Right cardiac atrium (tissue), 5 donors: ENCODE measurements around the gene ANG. TPM values are rescaled to one million over a fixed set of nuclear protein-coding genes. Genes with fewer than 3 reads are reported as not detected.
A peak's percentile ranks its signal among the peaks of the same experiment; 100 is the strongest.
"Not testable (repeated sequence)": the region's sequence is repeated elsewhere in the genome, so short reads cannot be mapped to it uniquely, and the experiment has no call there.

Experiments used
- ATAC-seq, 2 donors: fragments of 200-7000 bp; cut with Tn5 transposase; one replicate each; pipeline versions ENCODE4 v1.8.0 to v1.9.1; 2020; ENCODE audit warnings: moderate library complexity in 2 of 2, mild to moderate bottlenecking in 1 of 2
- DNase-seq, 3 donors: peaks; one replicate each; pipeline ENCODE4 v3.0.0-alpha.2; 2020
- H3K27ac ChIP-seq: one replicate; pipeline ENCODE4 v1.5.1; 2013; ENCODE audit warnings: mild to moderate bottlenecking, low read length, control low read depth, moderate library complexity
- H3K27me3 ChIP-seq: one replicate; pipeline ENCODE4 v1.6.1; 2013; ENCODE audit not compliant: control insufficient read depth, insufficient read depth
- H3K4me1 ChIP-seq: one replicate; pipeline ENCODE4 v1.6.1; 2013; ENCODE audit warnings: low read length; ENCODE audit not compliant: control insufficient read depth, insufficient read depth
- H3K4me3 ChIP-seq: one replicate; pipeline ENCODE4 v1.5.1; 2013; ENCODE audit warnings: low read length, control low read depth
- H3K9me3 ChIP-seq: one replicate; pipeline ENCODE4 v1.6.1; 2013; ENCODE audit warnings: low read length; ENCODE audit not compliant: control insufficient read depth
- WGBS: extraction: QIAGEN DNeasy Blood & Tissue Kit; methylation state at CpG from one replicate; pipeline ENCODE4 v1.1.7; 2013; 5-methylcytosine and 5-hydroxymethylcytosine counted together
- intact Hi-C, 4 donors: fragments of 100-400 bp; cut with DNase I; formaldehyde crosslinking; loops; one replicate each; pipeline versions ENCODE4 v1.11.0 to v1.14.0; 2022 to 2023
- polyA plus RNA-seq: library from polyadenylated mRNA; stranded (reverse); fragments of 200-250 nt; gene quantifications from one replicate; pipeline ENCODE4 v1.2.3, GENCODE V29; 2013
- total RNA-seq, 4 donors: library from RNA; stranded (reverse); fragmentation: NEBNext Ultra II Directional; extraction: Animal tissue kit (Norgen Biotek cat#: 25700); gene quantifications; one replicate each; pipeline ENCODE4 v1.2.1, GENCODE V29; 2021
- donor health status: healthy with polysubstance abuse.
- donor health status: DM: no; HTN: yes; CAD: no.
- donor health status: DM: no; HTN: no; CAD: no.
- donor health status: DM: no; HTN: yes; CAD: no; lungs with severe emphysema.
- donor health status: DM: yes; HTN: yes; CAD: no.

The ANG gene
- total and polyA plus RNA-seq, 5 donors: 6.1 to 11.0 (median 7.7) TPM

DNA sequence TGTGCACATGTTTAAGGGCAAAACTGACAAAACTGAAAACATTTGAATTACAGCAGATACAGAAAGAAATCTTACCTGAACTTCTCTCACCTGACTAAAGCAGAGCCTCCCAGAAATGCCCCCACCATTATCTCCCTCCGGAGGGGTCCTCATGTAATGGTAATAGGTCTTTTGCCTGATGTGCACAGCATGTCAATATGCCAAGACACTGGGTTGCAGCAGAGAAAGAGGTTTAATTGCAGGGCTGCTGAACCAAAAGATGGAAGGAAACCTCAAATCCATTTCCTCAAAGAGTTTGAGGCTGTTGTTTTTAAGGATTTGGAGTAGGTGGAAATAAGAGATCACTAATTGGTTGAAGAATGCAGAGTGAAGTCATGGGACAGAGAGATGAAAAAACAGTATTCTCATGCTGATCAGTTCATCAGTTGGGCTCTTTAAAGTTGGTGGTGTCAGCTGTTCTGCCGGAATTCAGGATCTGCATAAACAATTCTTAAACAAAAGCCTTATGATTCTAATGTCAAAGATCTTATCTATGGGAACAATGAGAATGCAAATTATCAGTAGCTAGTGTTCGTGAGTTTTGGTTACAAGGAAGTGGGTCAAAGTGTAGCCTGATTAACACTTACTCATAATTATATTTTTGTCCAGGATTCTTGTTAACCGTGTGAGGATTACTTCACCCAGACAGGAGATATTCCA is 18.2 kb downstream of the ANG start:
- H3K27ac ChIP-seq: peak overlapping the region; percentile 57

DNA sequence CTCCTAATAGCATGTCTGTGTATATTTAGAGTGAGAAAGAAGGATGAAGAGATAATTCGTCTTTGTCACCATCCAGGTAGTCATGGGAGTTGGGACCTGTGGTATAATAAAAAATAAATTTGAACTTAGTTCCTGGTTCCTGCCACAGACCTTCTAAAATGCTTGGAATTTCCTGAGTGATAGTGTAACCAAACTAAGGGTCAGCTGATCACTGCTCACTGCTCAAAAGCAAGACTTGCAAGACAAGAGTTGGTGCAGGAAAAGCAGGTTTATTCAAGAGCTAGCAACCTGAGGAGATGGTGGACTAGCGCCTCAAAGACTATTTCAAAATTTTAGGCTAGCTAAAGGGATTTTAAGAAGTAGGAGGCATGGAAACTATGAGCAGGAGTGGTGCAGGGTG is 19.1 kb downstream of the ANG start:
- peak in 1 of 2 donors; percentile 50 for ATAC-seq
- Histone ChIP-seq H3K9me3 (no peaks in the 10 kb centered on the region), H3K27me3 (no peaks in the 10 kb centered on the region), H3K27ac (no peak overlapping the region), H3K4me3 (no peak overlapping the region), H3K4me1 (peaks cover 2% of the 10 kb centered on the region)
- intact Hi-C loops: loop anchor here in 1 of 4 donors (10.0 kb wide), 1 partner anchor 97 kb away; the partner anchor contains the start of gene RNASE1
- DNase-seq: no peak
- 71% methylated on average over 2 of the region's 2 CpGs for WGBS

More for the DNA sequence above, 18.2 kb downstream of the ANG start:
- Histone ChIP-seq H3K9me3 (no peaks in the 10 kb centered on the region), H3K4me3 (no peak overlapping the region), H3K27me3 (no peaks in the 10 kb centered on the region), H3K4me1 (peaks cover 2% of the 10 kb centered on the region)
- ATAC-seq (peak in 1 of 2 donors; percentile 79), DNase-seq (no peak)
- WGBS: 36% methylated on average over 4 of the region's 4 CpGs
- intact Hi-C loops: loop anchor here in 1 of 4 donors (10.0 kb wide), 1 partner anchor 98 kb away; the partner anchor contains the start of gene RNASE1

DNA sequence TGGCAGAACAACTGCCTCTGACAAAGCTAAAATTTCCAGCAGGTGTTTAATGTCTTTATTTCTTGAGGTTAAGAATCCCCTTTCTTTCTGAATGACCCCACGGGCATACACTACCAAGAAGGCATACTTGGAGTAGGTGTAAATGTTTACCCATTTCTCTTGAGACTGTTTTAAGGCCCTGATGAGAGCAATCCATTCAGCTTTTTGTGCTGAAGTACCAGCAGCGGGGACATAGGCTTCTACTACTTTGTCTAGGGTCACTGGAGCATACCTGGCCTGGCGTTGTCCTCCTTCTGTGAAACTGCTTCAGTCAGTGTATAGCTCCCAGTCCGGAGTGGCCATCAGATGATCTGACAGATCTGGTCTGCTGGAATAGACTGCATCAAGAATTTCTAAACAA is 22.7 kb downstream of the ANG start:
- DNase-seq: no peak

DNA sequence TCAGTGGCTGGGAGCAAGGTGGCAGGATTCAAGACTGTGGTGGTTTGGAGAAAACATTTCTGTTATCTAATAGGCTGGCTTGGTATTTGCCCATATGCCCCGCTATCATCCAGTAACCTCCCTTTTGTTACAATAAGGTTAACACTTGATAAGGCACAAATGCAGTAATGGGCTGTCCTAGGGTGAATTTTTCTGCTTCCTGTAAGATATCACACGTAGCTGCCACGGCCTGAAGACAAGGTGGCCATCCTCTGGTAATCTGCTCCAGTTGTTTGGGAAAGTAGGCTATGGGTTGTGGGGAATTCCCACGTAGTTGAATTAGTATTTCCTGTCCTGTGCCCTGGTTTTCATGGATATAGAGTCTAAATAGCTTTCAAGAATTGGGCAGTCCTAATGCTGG is 23.1 kb downstream of the ANG start:
- ATAC-seq (no peak), DNase-seq (no peak)
- peaks cover 4% of the 10 kb centered on the region for H3K4me1 ChIP-seq
- H3K27me3 ChIP-seq: no peaks in the 10 kb centered on the region
- no peaks in the 10 kb centered on the region for H3K9me3 ChIP-seq
- 43% methylated on average over 4 of the region's 4 CpGs for WGBS
- H3K27ac ChIP-seq: no peak overlapping the region
- no peak overlapping the region for H3K4me3 ChIP-seq
- intact Hi-C loops: no loop called here

More for the DNA sequence above, 22.7 kb downstream of the ANG start:
- ATAC-seq: no peak
- Histone ChIP-seq H3K4me3 (no peak overlapping the region), H3K27me3 (no peaks in the 10 kb centered on the region), H3K27ac (no peak overlapping the region), H3K9me3 (no peaks in the 10 kb centered on the region), H3K4me1 (peaks cover 4% of the 10 kb centered on the region)
- intact Hi-C loops: no loop called here
- 70% methylated on average over 4 of the region's 4 CpGs for WGBS

DNA sequence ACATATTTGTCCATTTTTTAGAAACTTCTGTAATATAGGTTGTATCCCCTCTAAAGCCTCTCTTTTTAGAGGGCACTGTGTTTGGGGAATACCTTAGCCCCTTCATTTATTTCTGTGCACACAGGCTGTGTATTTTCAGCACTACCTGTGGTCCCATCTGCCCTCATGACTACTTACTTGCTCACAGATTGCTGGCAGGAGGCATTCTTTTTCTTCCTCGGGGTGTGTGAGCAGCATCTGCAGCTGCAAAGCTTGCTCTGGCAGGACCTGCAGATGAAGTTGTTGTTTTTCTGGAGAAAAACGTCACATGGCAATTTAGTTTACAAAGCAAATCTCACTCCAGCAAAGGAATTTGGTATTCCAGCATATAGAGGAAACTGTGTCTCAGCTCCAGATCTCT is 24.3 kb downstream of the ANG start:
- 36% methylated on average over 2 of the region's 2 CpGs for WGBS
- no peaks in the 10 kb centered on the region for H3K9me3 ChIP-seq
- ATAC-seq: no peak
- H3K27me3 ChIP-seq: no peaks in the 10 kb centered on the region
- H3K27ac ChIP-seq: no peak overlapping the region
- H3K4me3 ChIP-seq: no peak overlapping the region
- intact Hi-C loops: no loop called here
- H3K4me1 ChIP-seq: peaks cover 2% of the 10 kb centered on the region
- DNase-seq: no peak

DNA sequence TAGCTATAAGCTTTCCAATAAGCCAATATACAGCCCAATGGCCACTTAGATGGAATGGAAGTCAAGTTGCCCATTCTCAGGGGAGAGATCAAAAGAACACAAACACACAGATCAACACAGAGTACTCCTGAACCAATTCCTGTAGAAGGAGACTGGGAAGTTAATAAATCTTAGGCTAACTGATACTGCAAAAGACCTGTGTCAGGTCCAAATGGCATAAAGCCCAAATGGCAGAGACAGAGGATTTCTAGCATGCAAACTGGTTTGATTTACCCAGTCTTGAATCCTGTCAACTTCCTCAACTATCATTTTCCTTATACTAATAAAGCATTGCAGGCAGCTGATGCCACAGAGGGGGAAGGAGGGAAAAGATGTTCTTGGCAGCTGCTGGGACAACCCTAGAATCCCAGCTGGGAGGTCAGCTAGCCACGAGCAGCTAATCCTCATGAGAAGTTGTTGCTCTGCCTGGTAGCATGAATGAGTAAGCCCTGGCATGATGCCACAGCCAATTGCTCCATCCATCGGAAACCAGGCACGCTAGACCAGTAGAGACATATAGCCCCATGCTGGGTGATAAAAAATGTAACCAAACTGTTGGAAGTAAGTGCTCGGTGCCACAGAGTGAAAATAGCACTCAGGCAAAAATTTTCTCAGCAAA is 26.2 kb downstream of the ANG start:
- DNase-seq (peak; percentile 78 to 90 (median 84)), ATAC-seq (peak; percentile 82 to 88)
- no peak overlapping the region for H3K4me3 ChIP-seq
- no peaks in the 10 kb centered on the region for H3K9me3 ChIP-seq
- H3K27me3 ChIP-seq: no peaks in the 10 kb centered on the region
- WGBS: 40% methylated on average over 4 of the region's 4 CpGs
- no peak overlapping the region for H3K27ac ChIP-seq
- H3K4me1 ChIP-seq: peaks cover 2% of the 10 kb centered on the region
- intact Hi-C loops: no loop called here

DNA sequence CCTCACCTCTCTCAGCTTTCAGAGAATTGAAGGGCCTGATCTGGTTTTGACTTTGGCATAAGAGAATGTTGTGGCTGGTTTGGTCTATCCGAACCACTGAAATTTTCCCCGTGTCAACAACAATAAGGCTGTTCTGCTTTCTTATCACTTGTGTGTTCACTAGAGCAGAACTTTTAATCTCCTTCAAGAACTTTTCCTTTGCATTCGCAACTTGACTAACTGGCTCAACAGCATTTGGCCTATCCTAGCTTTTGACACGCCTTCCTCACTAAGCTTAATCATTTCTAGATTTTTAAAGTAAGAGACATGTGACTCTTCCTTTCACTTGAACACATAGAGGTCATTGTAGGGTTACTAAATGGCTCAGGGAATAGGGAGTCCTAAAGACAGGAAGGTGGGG is 31.2 kb downstream of the ANG start:
- 89% methylated on average over 4 of the region's 4 CpGs for WGBS

DNA sequence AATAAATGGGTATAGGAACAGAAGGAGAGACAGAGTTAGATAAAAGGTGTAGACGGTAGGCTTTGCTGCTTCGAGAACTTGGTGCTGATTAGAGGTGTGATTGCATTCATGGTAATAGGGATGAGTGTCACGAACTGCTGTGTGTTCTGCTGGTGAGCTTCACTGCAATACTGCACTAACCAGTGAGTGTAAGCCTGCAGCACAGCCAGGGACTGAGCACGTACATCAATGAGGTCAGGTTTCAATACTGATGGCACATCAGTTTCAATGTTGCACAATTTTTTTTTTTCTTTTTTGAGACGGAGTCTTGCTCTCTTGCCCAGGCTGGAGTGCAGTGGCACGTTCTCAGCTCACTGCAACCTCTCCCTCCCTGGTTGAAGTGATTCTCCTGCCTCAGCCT is 32.2 kb downstream of the ANG start:
- H3K4me3 ChIP-seq: no peak overlapping the region
- 83% methylated on average over 6 of the region's 6 CpGs for WGBS
- H3K4me1 ChIP-seq: no peaks in the 10 kb centered on the region
- no peaks in the 10 kb centered on the region for H3K9me3 ChIP-seq
- intact Hi-C loops: no loop called here
- H3K27ac ChIP-seq: no peak overlapping the region
- DNase-seq: no peak
- H3K27me3 ChIP-seq: no peaks in the 10 kb centered on the region
- no peak for ATAC-seq

More for the DNA sequence above, 31.2 kb downstream of the ANG start:
- Histone ChIP-seq H3K9me3 (no peaks in the 10 kb centered on the region), H3K27ac (no peak overlapping the region), H3K27me3 (no peaks in the 10 kb centered on the region), H3K4me3 (no peak overlapping the region), H3K4me1 (peaks cover under 1% of the 10 kb centered on the region)
- no peak for ATAC-seq
- intact Hi-C loops: no loop called here
- DNase-seq: no peak

DNA sequence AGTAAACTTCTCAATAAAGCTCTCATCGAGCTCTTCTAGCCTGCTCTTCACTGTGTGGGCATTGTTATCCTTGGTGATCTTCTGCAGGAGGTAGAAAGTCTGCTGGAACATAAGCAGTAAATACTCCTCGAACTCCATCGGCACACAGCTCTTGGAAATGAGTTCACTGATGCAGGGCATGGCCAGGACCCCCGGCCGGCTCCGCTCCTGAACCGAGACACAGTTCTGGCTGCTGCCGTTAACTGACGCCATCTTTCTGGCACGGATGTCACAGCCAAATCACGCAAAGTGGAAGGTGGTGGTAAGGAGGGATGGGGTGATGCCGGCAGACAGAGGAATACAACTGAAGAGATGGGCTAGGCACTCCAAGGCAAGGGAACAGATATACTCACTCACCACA is 33.5 kb downstream of the ANG start:
- DNase-seq: no peak
- no peaks in the 10 kb centered on the region for H3K4me1 ChIP-seq
- no peaks in the 10 kb centered on the region for H3K9me3 ChIP-seq
- no peaks in the 10 kb centered on the region for H3K27me3 ChIP-seq
- ATAC-seq: no peak
- WGBS: 96% methylated on average over 12 of the region's 12 CpGs
- H3K27ac ChIP-seq: no peak overlapping the region
- intact Hi-C loops: no loop called here
- no peak overlapping the region for H3K4me3 ChIP-seq

DNA sequence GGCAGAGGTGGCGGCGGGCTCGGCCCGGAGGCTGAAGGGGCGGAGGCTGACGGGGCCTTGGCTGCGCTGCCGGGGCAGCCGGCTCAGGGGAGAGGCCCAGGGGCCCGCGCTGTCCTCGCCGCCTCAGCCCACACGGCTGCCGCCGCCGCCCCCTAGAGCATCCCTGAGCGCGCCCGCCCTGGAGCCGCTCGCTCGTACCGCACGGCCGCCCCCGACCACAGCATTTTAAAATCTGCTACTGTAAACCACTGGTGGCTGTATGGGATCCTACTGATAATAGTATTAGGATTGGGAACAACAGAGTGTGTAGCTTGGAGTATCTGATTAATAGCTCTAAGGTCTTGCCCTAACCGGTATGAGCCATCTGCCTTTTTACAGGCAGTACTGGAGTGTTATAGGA is 34.9 kb downstream of the ANG start:
- Histone ChIP-seq H3K27ac (no peak overlapping the region), H3K4me3 (peak overlapping the region; percentile 21), H3K9me3 (no peaks in the 10 kb centered on the region), H3K4me1 (no peaks in the 10 kb centered on the region), H3K27me3 (no peaks in the 10 kb centered on the region)
- ATAC-seq: peak; percentile 65 to 71
- peak; percentile 22 to 58 (median 54) for DNase-seq
- intact Hi-C loops: no loop called here
- WGBS: 19% methylated on average over 28 of the region's 28 CpGs

DNA sequence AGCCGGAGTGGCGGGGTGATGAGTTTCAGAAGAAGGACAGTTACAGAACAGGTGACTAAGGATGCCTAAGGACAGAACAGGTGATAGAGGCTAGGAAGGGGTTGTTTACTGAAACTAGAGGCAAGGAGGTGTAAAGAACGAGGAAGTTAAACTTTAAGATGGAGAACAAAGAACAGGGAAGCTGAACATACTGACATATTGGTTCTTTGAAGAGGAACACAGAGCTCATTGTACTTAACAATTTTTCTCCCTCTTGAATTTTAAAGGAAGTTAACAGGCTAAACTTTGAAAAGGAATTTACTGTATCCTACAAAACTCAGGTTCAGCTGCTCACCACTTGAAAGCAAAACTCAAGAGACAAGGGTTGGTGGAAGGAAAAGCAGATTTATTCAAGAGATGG is 37.6 kb downstream of the ANG start:
- H3K27me3 ChIP-seq, H3K4me3 ChIP-seq, ATAC-seq, H3K27ac ChIP-seq, DNase-seq, intact Hi-C loops, H3K9me3 ChIP-seq, H3K4me1 ChIP-seq: not testable (repeated sequence)
- WGBS: 92% methylated on average over 3 of the region's 3 CpGs
